HepG2 (cell line): ENCODE data around the gene TMEM145. TPM values are rescaled to one million over a fixed set of nuclear protein-coding genes. Genes with fewer than 3 reads are reported as not detected.
A peak's percentile ranks its signal among the peaks of the same experiment; 100 is the strongest.

Experiments used
- DMAP1 ChIP-seq: IDR thresholded peaks from 2 replicates; pipeline ENCODE4 v1.6.1; 2016
- FOXK1 ChIP-seq: sonication (generic); formaldehyde crosslinking; IDR thresholded peaks from 2 replicates; pipeline ENCODE4 v1.4.0; 2020; ENCODE audit warnings: low read depth, missing genetic modification reagents, borderline replicate concordance
- GABPB1 ChIP-seq: IDR thresholded peaks from 2 replicates; pipeline ENCODE4 v1.6.1; 2016; ENCODE audit warnings: mild to moderate bottlenecking, missing genetic modification reagents, moderate library complexity, missing compliant biosample characterization
- IRF2 ChIP-seq: IDR thresholded peaks from 2 replicates; pipeline ENCODE4 v1.6.1; 2018; ENCODE audit warnings: missing genetic modification reagents, missing compliant biosample characterization
- ISL2 ChIP-seq: sonication (generic); formaldehyde crosslinking; IDR thresholded peaks from 2 replicates; pipeline ENCODE4 v1.5.0; 2020; ENCODE audit warnings: missing genetic modification reagents
- MAX ChIP-seq: IDR thresholded peaks from 2 replicates; pipeline ENCODE4 v1.6.1; 2012; ENCODE audit warnings: inconsistent platforms
- MED13 ChIP-seq: sonication (generic); formaldehyde crosslinking; IDR thresholded peaks from 2 replicates; pipeline ENCODE4 v1.5.0; 2020; ENCODE audit warnings: missing genetic modification reagents
- PATZ1 ChIP-seq: sonication (generic); formaldehyde crosslinking; IDR thresholded peaks from 2 replicates; pipeline ENCODE4 v1.4.0; 2020; ENCODE audit warnings: missing genetic modification reagents
- PBX2 ChIP-seq: IDR thresholded peaks from 2 replicates; pipeline ENCODE4 v1.6.1; 2016; ENCODE audit warnings: control low read depth
- RARA ChIP-seq: IDR thresholded peaks from 2 replicates; pipeline ENCODE4 v1.6.1; 2016; ENCODE audit warnings: missing genetic modification reagents, missing compliant biosample characterization
- RFX1 ChIP-seq: fragments of 450-650 bp; IDR thresholded peaks from 2 replicates; pipeline ENCODE4 v1.6.1; 2017
- SKI ChIP-seq: fragments of 450-650 bp; IDR thresholded peaks from one replicate; pipeline ENCODE4 v1.6.1; 2018; ENCODE audit warnings: mild to moderate bottlenecking; ENCODE audit not compliant: partially characterized antibody
- SRY ChIP-seq: sonication (generic); formaldehyde crosslinking; IDR thresholded peaks from 2 replicates; pipeline ENCODE4 v1.8.0; 2022; ENCODE audit warnings: mild to moderate bottlenecking, missing genetic modification reagents
- YEATS4 ChIP-seq: sonication (generic); formaldehyde crosslinking; IDR thresholded peaks from 2 replicates; pipeline ENCODE4 v1.4.0; 2020; ENCODE audit warnings: missing genetic modification reagents, borderline replicate concordance
- ZBTB38 ChIP-seq: sonication (generic); formaldehyde crosslinking; IDR thresholded peaks from 2 replicates; pipeline ENCODE4 v1.5.1; 2020; ENCODE audit warnings: mild to moderate bottlenecking, missing genetic modification reagents
- ZNF530 ChIP-seq: sonication (generic); formaldehyde crosslinking; IDR thresholded peaks from 2 replicates; pipeline ENCODE4 v1.5.0; 2020; ENCODE audit warnings: low read depth, mild to moderate bottlenecking, missing genetic modification reagents
- ZNF691 ChIP-seq: sonication (generic); formaldehyde crosslinking; IDR thresholded peaks from 2 replicates; pipeline ENCODE4 v1.4.0; 2020; ENCODE audit warnings: missing genetic modification reagents, low read depth, mild to moderate bottlenecking, borderline replicate concordance
- polyA plus RNA-seq, 8 experiments: library from polyadenylated mRNA; depleted of rRNA in 3 of 8; stranded (reverse) in 7 of 8; unstranded in 1 of 8; fragments of >200 nt; fragmentation: Illumina TruSeq in 4 of 8; extraction: Trizol in 4 of 8; gene quantifications; 2 replicates each; pipeline versions ENCODE4 v1.2.1 to v1.2.3, GENCODE V29; 2011 to 2016; ENCODE audit warnings: low read depth in 4 of 8, missing spikeins in 1 of 8, mixed read lengths in 1 of 8; ENCODE audit not compliant: insufficient read depth in 1 of 8
- total RNA-seq, 5 experiments: library from RNA; depleted of rRNA; stranded (reverse); fragments of >200 nt; fragmentation: Illumina TruSeq; extraction: Trizol; gene quantifications; 2 replicates each; pipeline ENCODE4 v1.2.3, GENCODE V29; 2016; ENCODE audit warnings: low read depth in 1 of 5
- TF ChIP-seq, protein P1 (sequence below): sonication (generic); formaldehyde crosslinking; IDR thresholded peaks from 2 replicates; pipeline ENCODE4 v1.5.1; 2020; ENCODE audit warnings: mild to moderate bottlenecking, missing genetic modification reagents, moderate library complexity
- TF ChIP-seq, protein P2 (sequence below): IDR thresholded peaks from 2 replicates; pipeline ENCODE4 v1.6.1; 2016; ENCODE audit warnings: missing compliant biosample characterization, missing genetic modification reagents, borderline replicate concordance

Gene TMEM145
- total and polyA plus RNA-seq, 2 of the 13 experiments (the other 11 are each of a cell fraction or from before 2014, with no cell fraction given) = 0.07 to 5.1 TPM

DNA sequence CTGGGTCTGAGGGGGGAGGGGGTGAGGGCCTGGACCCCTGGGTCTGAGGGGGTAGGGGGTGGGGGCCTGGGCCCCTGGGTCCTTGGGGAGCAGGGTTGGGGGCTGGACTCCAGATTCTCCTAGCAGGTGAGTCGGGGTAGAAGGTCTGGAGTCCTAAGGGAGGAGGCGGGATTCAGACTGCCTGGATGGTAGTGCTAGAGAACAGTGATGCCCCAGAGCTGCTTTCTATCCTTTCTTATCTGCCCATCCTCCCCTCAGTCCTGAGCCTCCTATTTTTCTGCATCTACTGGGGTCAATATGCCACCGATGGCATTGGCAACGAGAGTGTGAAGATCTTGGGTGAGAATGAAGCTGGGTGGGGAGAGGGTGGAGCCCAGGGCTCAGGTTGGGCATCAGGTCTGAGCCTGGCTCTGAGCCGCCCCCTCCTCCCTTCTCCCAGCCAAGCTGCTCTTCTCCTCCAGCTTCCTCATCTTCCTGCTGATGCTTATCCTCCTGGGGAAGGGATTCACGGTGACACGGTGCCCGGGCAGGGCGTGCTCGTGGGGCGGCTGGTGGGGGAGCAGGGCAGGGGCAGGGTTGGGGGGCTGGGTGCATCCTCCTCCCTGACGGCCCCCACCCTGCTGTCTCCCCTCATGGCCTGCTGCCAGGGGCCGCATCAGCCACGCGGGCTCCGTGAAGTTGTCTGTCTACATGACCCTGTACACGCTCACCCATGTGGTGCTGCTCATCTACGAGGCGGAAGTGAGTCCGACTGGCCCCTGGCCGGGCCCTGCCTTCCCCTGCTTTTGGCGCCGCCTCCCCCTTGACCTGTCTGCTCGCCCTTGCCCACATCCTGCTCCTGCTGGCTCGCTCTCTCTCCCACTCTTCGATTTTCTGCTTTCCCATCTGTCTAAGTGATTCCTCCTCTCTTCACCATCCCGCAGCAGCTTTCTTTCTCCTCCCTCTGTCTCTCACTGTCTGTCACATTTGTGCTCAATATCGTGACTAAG is 3.4 kb downstream of the TMEM145 start (continued):
- TF ChIP-seq ZNF691 (CRISPR knock-in tag) (0 out of 2 replicates have a peak, but pooled peaks have one; percentile 35), YEATS4 (peak; percentile 45; the same call in 1 of the 2 replicates), RARA (CRISPR knock-in tag) (peak; percentile 44), DMAP1 (CRISPR knock-in tag) (peak; percentile 52; the same call in 1 of the 2 replicates), MED13 (CRISPR knock-in tag) (no peak), MAX (peak; percentile 78), ISL2 (CRISPR knock-in tag) (no peak), PATZ1 (CRISPR knock-in tag) (0 out of 2 replicates have a peak, but pooled peaks have one; percentile 27), FOXK1 (CRISPR knock-in tag) (no peak; the same call in 1 of the 2 replicates), PBX2 (CRISPR knock-in tag) (no peak), SKI (peak; percentile 24), SRY (CRISPR knock-in tag) (0 out of 2 replicates have a peak, but pooled peaks have one; percentile 34), IRF2 (CRISPR knock-in tag) (peak; percentile 60; the same call in 1 of the 2 replicates), ZNF530 (CRISPR knock-in tag) (no peak), ZBTB38 (peak; percentile 33; the same call in 1 of the 2 replicates), GABPB1 (peak; percentile 90), RFX1 (no peak)
- TF ChIP-seq, protein P1, sequence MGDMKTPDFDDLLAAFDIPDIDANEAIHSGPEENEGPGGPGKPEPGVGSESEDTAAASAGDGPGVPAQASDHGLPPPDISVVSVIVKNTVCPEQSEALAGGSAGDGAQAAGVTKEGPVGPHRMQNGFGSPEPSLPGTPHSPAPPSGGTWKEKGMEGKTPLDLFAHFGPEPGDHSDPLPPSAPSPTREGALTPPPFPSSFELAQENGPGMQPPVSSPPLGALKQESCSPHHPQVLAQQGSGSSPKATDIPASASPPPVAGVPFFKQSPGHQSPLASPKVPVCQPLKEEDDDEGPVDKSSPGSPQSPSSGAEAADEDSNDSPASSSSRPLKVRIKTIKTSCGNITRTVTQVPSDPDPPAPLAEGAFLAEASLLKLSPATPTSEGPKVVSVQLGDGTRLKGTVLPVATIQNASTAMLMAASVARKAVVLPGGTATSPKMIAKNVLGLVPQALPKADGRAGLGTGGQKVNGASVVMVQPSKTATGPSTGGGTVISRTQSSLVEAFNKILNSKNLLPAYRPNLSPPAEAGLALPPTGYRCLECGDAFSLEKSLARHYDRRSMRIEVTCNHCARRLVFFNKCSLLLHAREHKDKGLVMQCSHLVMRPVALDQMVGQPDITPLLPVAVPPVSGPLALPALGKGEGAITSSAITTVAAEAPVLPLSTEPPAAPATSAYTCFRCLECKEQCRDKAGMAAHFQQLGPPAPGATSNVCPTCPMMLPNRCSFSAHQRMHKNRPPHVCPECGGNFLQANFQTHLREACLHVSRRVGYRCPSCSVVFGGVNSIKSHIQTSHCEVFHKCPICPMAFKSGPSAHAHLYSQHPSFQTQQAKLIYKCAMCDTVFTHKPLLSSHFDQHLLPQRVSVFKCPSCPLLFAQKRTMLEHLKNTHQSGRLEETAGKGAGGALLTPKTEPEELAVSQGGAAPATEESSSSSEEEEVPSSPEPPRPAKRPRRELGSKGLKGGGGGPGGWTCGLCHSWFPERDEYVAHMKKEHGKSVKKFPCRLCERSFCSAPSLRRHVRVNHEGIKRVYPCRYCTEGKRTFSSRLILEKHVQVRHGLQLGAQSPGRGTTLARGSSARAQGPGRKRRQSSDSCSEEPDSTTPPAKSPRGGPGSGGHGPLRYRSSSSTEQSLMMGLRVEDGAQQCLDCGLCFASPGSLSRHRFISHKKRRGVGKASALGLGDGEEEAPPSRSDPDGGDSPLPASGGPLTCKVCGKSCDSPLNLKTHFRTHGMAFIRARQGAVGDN = peak; percentile 92
- TF ChIP-seq, protein P2, sequence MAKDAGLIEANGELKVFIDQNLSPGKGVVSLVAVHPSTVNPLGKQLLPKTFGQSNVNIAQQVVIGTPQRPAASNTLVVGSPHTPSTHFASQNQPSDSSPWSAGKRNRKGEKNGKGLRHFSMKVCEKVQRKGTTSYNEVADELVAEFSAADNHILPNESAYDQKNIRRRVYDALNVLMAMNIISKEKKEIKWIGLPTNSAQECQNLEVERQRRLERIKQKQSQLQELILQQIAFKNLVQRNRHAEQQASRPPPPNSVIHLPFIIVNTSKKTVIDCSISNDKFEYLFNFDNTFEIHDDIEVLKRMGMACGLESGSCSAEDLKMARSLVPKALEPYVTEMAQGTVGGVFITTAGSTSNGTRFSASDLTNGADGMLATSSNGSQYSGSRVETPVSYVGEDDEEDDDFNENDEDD (CRISPR knock-in tag) = peak; percentile 44; the same call in 1 of the 2 replicates
